ENCODE measurements around the gene UCK1. TPM values are rescaled to one million over a fixed set of nuclear protein-coding genes. Genes with fewer than 3 reads are reported as not detected.

Gene UCK1
- total and polyA plus RNA-seq, 2 experiments from 2014 or later = 22.2 to 36.8 TPM

- DNase-seq (ENCODE audit: low spot score) = no peak
- H3K79me2 ChIP-seq = peaks cover 8% of the 10 kb centered on the region
- no peak overlapping the region for H3K4me2 ChIP-seq
- no peak overlapping the region for H3K4me3 ChIP-seq
- H3K27ac ChIP-seq = no peak overlapping the region
- TF ChIP-seq EZH2phosphoT487 (IDR thresholded peaks at IDR 0.05; ENCODE audit: low read depth, severe bottlenecking, unreplicated experiment) (no peak), EZH2 (IDR thresholded peaks at IDR 0.05; ENCODE audit: borderline replicate concordance) (no peak), CTCF (IDR thresholded peaks at IDR 0.05; ENCODE audit: poor library complexity) (no peak)
- peaks cover 13% of the 10 kb centered on the region for H4K20me1 ChIP-seq (ENCODE audit: insufficient read depth, poor library complexity, severe bottlenecking)
- no peaks in the 10 kb centered on the region for H3K9me2 ChIP-seq (replicated peaks; ENCODE audit: insufficient read depth)
- no peaks in the 10 kb centered on the region for H3K27me3 ChIP-seq
- H2AFZ ChIP-seq = no peak overlapping the region
- H3K36me3 ChIP-seq (replicated peaks; ENCODE audit: insufficient read depth, low read depth) = no peaks in the 10 kb centered on the region
- no peaks in the 10 kb centered on the region for H3K9me3 ChIP-seq (ENCODE audit: low read depth)
- no peaks in the 10 kb centered on the region for H3K4me1 ChIP-seq (ENCODE audit: insufficient read depth)
- 85% methylated on average over 7 of the region's 8 CpGs for WGBS (ENCODE audit: low lambda C conversion rate, missing lambda C conversion rate)
Observed at GRCh38 chr9:131490514-131490913, 40.5 kb downstream of the UCK1 start.

- H3K36me3 ChIP-seq (replicated peaks; ENCODE audit: insufficient read depth, low read depth) = no peaks in the 10 kb centered on the region
Observed at GRCh38 chr9:131487621-131488031, 43.4 kb downstream of the UCK1 start.

GRCh38 chr9:131487001-131487400 is 44.1 kb downstream of the UCK1 start:
- no peaks in the 10 kb centered on the region for H3K36me3 ChIP-seq (replicated peaks; ENCODE audit: insufficient read depth, low read depth)
- no peak overlapping the region for H3K4me2 ChIP-seq
- H3K9me2 ChIP-seq (replicated peaks; ENCODE audit: insufficient read depth) = no peaks in the 10 kb centered on the region
- WGBS (ENCODE audit: low lambda C conversion rate, missing lambda C conversion rate) = 91% methylated on average over 9 of the region's 9 CpGs
- H2AFZ ChIP-seq = no peak overlapping the region
- H3K9me3 ChIP-seq (ENCODE audit: low read depth) = no peaks in the 10 kb centered on the region
- DNase-seq (ENCODE audit: low spot score) = no peak
- no peak for TF ChIP-seq EZH2phosphoT487 (IDR thresholded peaks at IDR 0.05; ENCODE audit: low read depth, severe bottlenecking, unreplicated experiment)
- TF ChIP-seq CTCF (IDR thresholded peaks at IDR 0.05; ENCODE audit: poor library complexity) = no peak
- TF ChIP-seq EZH2 (IDR thresholded peaks at IDR 0.05; ENCODE audit: borderline replicate concordance) = no peak
- H3K4me3 ChIP-seq = no peak overlapping the region
- H3K4me1 ChIP-seq (ENCODE audit: insufficient read depth) = no peaks in the 10 kb centered on the region
- peaks cover 13% of the 10 kb centered on the region for H4K20me1 ChIP-seq (ENCODE audit: insufficient read depth, poor library complexity, severe bottlenecking)
- H3K27ac ChIP-seq = no peak overlapping the region
- peaks cover 8% of the 10 kb centered on the region for H3K79me2 ChIP-seq
- H3K27me3 ChIP-seq = no peaks in the 10 kb centered on the region

More at GRCh38 chr9:131487621-131488031, 43.4 kb downstream of the UCK1 start:
- H3K4me2 ChIP-seq = no peak overlapping the region
- H3K79me2 ChIP-seq = peaks cover 8% of the 10 kb centered on the region
- TF ChIP-seq EZH2 (IDR thresholded peaks at IDR 0.05; ENCODE audit: borderline replicate concordance) = no peak
- no peak for TF ChIP-seq EZH2phosphoT487 (IDR thresholded peaks at IDR 0.05; ENCODE audit: low read depth, severe bottlenecking, unreplicated experiment)
- TF ChIP-seq CTCF (IDR thresholded peaks at IDR 0.05; ENCODE audit: poor library complexity) = no peak
- H3K4me1 ChIP-seq (ENCODE audit: insufficient read depth) = no peaks in the 10 kb centered on the region
- peaks cover 13% of the 10 kb centered on the region for H4K20me1 ChIP-seq (ENCODE audit: insufficient read depth, poor library complexity, severe bottlenecking)
- no peak overlapping the region for H3K27ac ChIP-seq
- WGBS (ENCODE audit: low lambda C conversion rate, missing lambda C conversion rate) = 93% methylated on average over 14 of the region's 14 CpGs
- H3K9me2 ChIP-seq (replicated peaks; ENCODE audit: insufficient read depth) = no peaks in the 10 kb centered on the region
- H2AFZ ChIP-seq = no peak overlapping the region
- no peak for DNase-seq (ENCODE audit: low spot score)
- no peak overlapping the region for H3K4me3 ChIP-seq
- H3K27me3 ChIP-seq = no peaks in the 10 kb centered on the region
- H3K9me3 ChIP-seq (ENCODE audit: low read depth) = no peaks in the 10 kb centered on the region
